ENCODE data around the gene FAAH2. TPM values are rescaled to one million over a fixed set of nuclear protein-coding genes. Genes with fewer than 3 reads are reported as not detected.
A peak's percentile ranks its signal among the peaks of the same experiment; 100 is the strongest.
"Not testable (repeated sequence)": the region's sequence is repeated elsewhere in the genome, so short reads cannot be mapped to it uniquely, and the experiment has no call there.

FAAH2 gene
- total RNA-seq, 1 experiment from 2014 or later: not detected

- no peak for DNase-seq (ENCODE audit: low read depth, low spot score)
- in situ Hi-C loops (cut with HindIII; ENCODE audit: low pct_unique_long_range_greater_than_20kb, low sequenced_read_pairs): no loop called here
Observed at GRCh38 chrX:57364145-57364544, 77.6 kb downstream of the FAAH2 start.

- DNase-seq (ENCODE audit: low read depth, low spot score): no peak
- in situ Hi-C loops (cut with HindIII; ENCODE audit: low pct_unique_long_range_greater_than_20kb, low sequenced_read_pairs): no loop called here
Observed at GRCh38 chrX:57366430-57366829, 79.9 kb downstream of the FAAH2 start.

- DNase-seq (ENCODE audit: low read depth, low spot score): no peak
- in situ Hi-C loops (cut with HindIII; ENCODE audit: low pct_unique_long_range_greater_than_20kb, low sequenced_read_pairs): no loop called here
Observed at GRCh38 chrX:57367649-57368048, 81.1 kb downstream of the FAAH2 start.

- no peak for DNase-seq (ENCODE audit: low read depth, low spot score)
- in situ Hi-C loops (cut with HindIII; ENCODE audit: low pct_unique_long_range_greater_than_20kb, low sequenced_read_pairs): no loop called here
Observed at GRCh38 chrX:57368158-57368557, 81.7 kb downstream of the FAAH2 start.

DNA sequence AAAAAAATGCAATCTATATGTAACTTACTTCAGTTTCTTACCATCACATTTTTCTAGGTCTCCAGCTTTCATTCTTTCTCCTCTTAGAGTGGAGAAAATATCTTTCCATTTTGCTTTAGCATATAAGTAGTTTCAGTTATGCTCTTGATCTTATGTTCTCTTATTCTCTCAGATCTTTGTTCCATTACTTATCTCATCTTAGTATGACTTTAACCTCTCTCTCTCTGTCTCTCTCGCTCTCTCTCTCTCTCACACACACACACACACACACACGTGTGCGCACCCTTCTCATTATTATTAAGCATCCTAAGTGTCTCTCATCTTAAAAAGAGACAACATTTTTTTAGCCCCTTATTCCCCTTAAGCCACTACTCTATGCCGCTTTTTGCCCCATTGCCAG lies 92.8 kb downstream of the FAAH2 start:
- no peak for DNase-seq (ENCODE audit: low read depth, low spot score)
- in situ Hi-C loops (cut with HindIII; ENCODE audit: low pct_unique_long_range_greater_than_20kb, low sequenced_read_pairs): no loop called here

- in situ Hi-C loops (cut with HindIII; ENCODE audit: low pct_unique_long_range_greater_than_20kb, low sequenced_read_pairs): no loop called here
- no peak for DNase-seq (ENCODE audit: low read depth, low spot score)
Observed at GRCh38 chrX:57380026-57380796, 93.7 kb downstream of the FAAH2 start.

DNA sequence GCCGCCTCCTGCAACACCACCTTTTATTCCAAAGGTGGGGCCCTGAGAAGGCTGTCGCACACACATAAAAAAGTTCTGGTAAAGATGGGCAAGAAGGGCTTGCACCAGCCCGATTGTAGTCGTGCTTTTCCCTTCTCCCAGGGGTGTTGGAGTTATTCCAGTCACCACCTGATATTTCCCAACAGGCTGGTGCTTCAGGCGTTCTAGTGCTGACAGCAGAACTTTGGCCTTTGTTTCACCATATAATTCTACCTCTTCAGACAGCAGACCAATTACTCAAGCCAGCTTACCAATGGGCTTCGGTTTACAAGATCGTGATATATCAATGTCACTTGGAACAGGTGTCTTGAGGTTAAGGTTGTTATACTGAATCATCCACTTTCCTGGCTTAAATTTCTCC lies 107.7 kb downstream of the FAAH2 start:
- in situ Hi-C loops (cut with HindIII; ENCODE audit: low pct_unique_long_range_greater_than_20kb, low sequenced_read_pairs); DNase-seq (ENCODE audit: low read depth, low spot score): not testable (repeated sequence)

- in situ Hi-C loops (cut with HindIII; ENCODE audit: low pct_unique_long_range_greater_than_20kb, low sequenced_read_pairs); DNase-seq (ENCODE audit: low read depth, low spot score): not testable (repeated sequence)
Observed at GRCh38 chrX:57403191-57403590, 116.7 kb downstream of the FAAH2 start.

DNA sequence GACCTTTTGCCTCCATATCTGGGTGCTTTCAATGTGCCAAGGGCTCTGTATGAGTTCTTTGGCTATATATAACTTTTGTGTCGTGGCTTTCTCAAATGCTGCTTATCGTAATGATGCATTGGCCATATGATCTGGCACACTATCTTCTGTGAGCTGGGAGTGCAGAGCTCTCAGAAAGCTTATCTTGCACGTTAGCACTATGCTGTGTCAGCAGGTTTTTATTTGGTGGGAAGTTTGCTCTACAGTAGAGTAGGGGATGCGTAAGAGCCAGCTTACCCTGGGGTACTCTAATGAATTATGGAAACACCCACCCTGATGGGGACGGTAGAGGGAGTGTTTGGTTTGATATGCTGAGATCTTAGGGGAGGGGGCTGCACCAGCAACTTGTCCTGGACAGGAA lies 119.6 kb downstream of the FAAH2 start:
- no peak for DNase-seq (ENCODE audit: low read depth, low spot score)
- in situ Hi-C loops (cut with HindIII; ENCODE audit: low pct_unique_long_range_greater_than_20kb, low sequenced_read_pairs): no loop called here

DNA sequence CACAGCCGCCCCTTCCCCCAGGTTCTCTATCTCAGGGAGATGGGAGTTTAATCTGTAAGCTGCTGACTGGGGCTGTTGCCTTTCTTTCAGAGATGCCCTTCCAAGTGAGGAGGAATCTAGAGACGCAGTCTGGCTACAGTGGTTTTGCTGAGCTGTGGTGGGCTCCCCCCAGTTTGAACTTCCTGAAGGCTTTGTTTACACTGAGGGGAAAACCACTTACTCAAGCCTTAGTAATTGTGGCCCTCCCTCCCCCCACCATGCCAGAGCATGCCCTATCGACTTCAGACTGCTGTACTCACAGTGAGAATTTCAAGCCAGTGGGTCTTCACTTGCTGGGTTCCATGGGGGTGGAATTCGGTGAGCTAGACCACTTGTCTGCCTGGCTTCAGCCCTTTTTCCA lies 131.3 kb downstream of the FAAH2 start:
- in situ Hi-C loops (cut with HindIII; ENCODE audit: low pct_unique_long_range_greater_than_20kb, low sequenced_read_pairs): no loop called here
- no peak for DNase-seq (ENCODE audit: low read depth, low spot score)

- in situ Hi-C loops (cut with HindIII; ENCODE audit: low pct_unique_long_range_greater_than_20kb, low sequenced_read_pairs): no loop called here
- no peak for DNase-seq (ENCODE audit: low read depth, low spot score)
Observed at GRCh38 chrX:57422289-57422688, 135.8 kb downstream of the FAAH2 start.

DNA sequence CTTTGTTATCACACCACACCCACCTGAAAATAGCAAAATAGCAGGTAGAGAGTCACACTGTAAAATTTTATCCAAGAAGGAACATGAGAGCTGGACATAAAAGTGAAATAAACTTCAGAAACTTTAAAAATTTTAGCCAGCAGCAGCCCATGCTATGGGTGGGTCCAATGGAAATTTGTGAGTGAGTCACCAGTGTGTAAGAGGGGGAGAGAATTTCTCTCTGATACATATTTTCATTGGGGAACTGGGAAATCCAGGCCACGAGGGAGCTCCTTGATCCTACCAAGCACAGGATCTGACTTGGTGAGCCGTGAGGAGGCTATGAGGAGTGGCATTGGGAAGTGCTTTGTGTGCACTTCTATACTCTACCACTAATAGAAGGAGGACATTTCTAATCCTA lies 136.3 kb downstream of the FAAH2 start:
- DNase-seq (ENCODE audit: low read depth, low spot score): no peak
- in situ Hi-C loops (cut with HindIII; ENCODE audit: low pct_unique_long_range_greater_than_20kb, low sequenced_read_pairs): no loop called here

- DNase-seq (ENCODE audit: low read depth, low spot score): peak; percentile 0
- in situ Hi-C loops (cut with HindIII; ENCODE audit: low pct_unique_long_range_greater_than_20kb, low sequenced_read_pairs): no loop called here
Observed at GRCh38 chrX:57445076-57445475, 158.6 kb downstream of the FAAH2 start.

DNA sequence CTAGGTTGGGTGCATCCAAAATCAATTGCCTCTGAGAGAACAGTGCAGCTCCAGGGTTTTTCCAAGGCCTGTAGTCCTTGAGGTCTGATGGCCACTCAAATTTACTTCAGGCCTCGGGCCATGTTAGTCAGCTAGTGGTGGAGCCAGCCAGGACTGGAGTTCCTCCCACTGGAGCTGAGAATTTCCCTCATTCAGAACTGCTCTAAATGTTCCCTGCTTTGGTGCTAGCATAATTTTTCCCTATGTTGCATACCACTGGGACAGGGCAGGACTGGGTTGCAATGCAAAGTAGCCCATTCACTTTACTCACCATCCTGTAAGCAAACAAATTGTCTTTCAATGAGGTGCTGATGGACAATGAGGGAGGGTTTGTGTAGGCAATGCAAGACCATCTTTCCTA lies 159.3 kb downstream of the FAAH2 start:
- in situ Hi-C loops (cut with HindIII; ENCODE audit: low pct_unique_long_range_greater_than_20kb, low sequenced_read_pairs): no loop called here
- no peak for DNase-seq (ENCODE audit: low read depth, low spot score)

- DNase-seq (ENCODE audit: low read depth, low spot score): no peak
- in situ Hi-C loops (cut with HindIII; ENCODE audit: low pct_unique_long_range_greater_than_20kb, low sequenced_read_pairs): no loop called here
Observed at GRCh38 chrX:57447856-57448255, 161.3 kb downstream of the FAAH2 start.

- no peak for DNase-seq (ENCODE audit: low read depth, low spot score)
- in situ Hi-C loops (cut with HindIII; ENCODE audit: low pct_unique_long_range_greater_than_20kb, low sequenced_read_pairs): no loop called here
Observed at GRCh38 chrX:57451426-57452020, 165.0 kb downstream of the FAAH2 start.

DNA sequence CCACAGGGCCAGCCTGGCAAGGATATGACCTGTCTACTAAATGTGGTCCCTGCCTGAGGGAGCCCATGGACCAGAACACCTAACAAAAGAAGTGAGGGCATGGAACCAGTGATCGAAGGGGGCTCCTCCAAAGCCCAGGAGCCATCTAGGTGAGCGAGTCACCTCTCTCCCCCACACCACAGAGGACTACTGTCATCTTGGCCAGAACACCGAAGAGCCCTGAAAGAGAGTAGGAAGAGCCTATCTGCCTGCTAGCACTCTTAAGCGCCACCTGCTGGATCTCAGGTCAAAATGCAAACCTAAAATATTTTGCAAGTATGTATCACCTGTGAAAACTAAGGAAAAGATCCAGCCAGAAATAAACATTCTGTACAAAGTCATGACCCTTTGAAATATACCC lies 167.4 kb downstream of the FAAH2 start:
- in situ Hi-C loops (cut with HindIII; ENCODE audit: low pct_unique_long_range_greater_than_20kb, low sequenced_read_pairs): no loop called here
- DNase-seq (ENCODE audit: low read depth, low spot score): peak; percentile 38

DNA sequence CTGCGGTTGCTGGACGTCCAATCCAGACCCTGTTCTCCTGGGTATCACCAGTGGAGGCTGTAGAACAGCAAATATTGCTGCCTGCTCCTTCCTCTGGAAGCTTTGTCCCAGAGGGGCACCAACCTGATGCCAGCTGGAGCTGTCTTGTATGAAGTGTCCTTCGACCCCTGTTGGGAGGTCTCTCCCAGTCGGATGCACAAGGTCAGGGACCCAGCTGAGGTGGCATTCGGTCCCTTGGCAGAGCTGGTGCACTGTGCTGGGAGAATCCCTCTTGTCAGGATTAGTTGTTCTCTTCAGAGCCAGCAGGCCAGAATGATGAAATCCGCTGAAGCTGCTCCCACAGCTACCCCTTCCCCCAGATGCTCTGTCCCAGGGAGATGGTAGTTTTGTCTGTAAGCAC lies 195.0 kb downstream of the FAAH2 start:
- in situ Hi-C loops (cut with HindIII; ENCODE audit: low pct_unique_long_range_greater_than_20kb, low sequenced_read_pairs): no loop called here
- no peak for DNase-seq (ENCODE audit: low read depth, low spot score)

DNA sequence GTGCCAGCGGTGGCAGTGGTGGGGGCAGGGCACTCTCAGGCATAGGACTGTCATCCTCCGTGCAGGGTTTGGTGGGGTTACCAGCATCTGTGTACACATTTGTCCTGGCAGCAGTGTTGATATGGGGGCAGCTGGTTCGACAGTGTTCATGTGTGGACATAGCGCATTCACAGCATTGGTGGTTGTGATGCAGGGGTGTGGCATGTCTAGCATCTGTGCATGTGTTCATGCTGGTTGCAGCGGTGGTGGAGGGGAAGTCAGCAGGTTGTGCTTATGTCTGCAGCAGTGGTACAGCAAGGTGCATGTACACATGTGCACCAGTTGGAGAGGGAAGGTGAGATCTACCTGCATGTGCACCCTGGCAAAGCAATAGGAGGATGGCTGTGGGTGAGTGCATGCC lies 230.0 kb downstream of the FAAH2 start:
- DNase-seq (ENCODE audit: low read depth, low spot score): no peak
- in situ Hi-C loops (cut with HindIII; ENCODE audit: low pct_unique_long_range_greater_than_20kb, low sequenced_read_pairs): no loop called here

Data from SK-MEL-5 (cell line).